ENCODE results near the gene TRAPPC3L.

GRCh38 chr6:116459927-116460326, 85.6 kb downstream of the TRAPPC3L start:
- TF ChIP-seq CTCF (IDR thresholded peaks at IDR 0.05 in 4 of 5, conservative IDR thresholded peaks at IDR 0.05 in 1 of 5), result no peak
- no peak for TF ChIP-seq POLR2A (IDR thresholded peaks at IDR 0.05)

All from gastrocnemius medialis (tissue), 4 donors.